Omental fat pad (tissue), 4 donors: ENCODE measurements around the gene CHRNB2. TPM values are rescaled to one million over a fixed set of nuclear protein-coding genes. Genes with fewer than 3 reads are reported as not detected.

Experiments used
- ATAC-seq: fragments of 150-250 bp; one replicate; pipeline ENCODE4 v1.9.1; 2016; ENCODE audit warnings: mild to moderate bottlenecking, moderate library complexity; ENCODE audit not compliant: low FRiP score
- DNase-seq: peaks from one replicate; pipeline ENCODE4 v3.0.0-alpha.2; 2019; ENCODE audit warnings: low spot score
- total RNA-seq, 4 donors: library from RNA; depleted of rRNA; stranded (reverse); fragments of >200 nt; gene quantifications; one replicate each; pipeline ENCODE4 v1.1.0, GENCODE V29; 2016
- TF ChIP-seq, protein P1 (sequence below), 3 donors: fragments of 450-650 bp; IDR thresholded peaks; one replicate each; pipeline ENCODE4 v1.5.1; 2016 to 2017; ENCODE audit warnings: antibody characterized with exemption in 3 of 3, mild to moderate bottlenecking in 3 of 3, moderate library complexity in 2 of 3

Gene CHRNB2
- total RNA-seq, 4 donors from 2014 or later, result 0.09 to 0.50 (median 0.12) TPM; not detected in 1

DNA sequence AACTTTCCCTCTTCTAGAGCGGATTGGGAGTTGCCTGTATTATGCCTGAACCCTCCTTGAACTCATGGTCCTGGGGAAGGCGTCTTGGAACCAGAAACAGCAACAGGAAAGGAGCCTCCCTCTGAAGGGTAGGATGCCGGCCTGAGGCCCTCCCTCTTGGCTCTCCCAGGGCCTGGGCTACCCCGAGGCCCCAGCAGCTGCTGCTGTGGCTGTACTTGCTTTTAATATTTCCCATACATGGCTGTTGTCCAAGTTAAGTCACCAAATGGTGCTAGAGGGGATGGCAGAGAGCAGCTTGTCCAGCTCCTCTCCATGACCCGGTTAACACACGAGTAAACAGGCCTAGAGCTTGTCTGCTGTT, 10.5 kb downstream of the CHRNB2 start:
- ATAC-seq, result no peak
- TF ChIP-seq, protein P1, sequence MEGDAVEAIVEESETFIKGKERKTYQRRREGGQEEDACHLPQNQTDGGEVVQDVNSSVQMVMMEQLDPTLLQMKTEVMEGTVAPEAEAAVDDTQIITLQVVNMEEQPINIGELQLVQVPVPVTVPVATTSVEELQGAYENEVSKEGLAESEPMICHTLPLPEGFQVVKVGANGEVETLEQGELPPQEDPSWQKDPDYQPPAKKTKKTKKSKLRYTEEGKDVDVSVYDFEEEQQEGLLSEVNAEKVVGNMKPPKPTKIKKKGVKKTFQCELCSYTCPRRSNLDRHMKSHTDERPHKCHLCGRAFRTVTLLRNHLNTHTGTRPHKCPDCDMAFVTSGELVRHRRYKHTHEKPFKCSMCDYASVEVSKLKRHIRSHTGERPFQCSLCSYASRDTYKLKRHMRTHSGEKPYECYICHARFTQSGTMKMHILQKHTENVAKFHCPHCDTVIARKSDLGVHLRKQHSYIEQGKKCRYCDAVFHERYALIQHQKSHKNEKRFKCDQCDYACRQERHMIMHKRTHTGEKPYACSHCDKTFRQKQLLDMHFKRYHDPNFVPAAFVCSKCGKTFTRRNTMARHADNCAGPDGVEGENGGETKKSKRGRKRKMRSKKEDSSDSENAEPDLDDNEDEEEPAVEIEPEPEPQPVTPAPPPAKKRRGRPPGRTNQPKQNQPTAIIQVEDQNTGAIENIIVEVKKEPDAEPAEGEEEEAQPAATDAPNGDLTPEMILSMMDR (IDR thresholded peaks at IDR 0.05), result no peak

DNA sequence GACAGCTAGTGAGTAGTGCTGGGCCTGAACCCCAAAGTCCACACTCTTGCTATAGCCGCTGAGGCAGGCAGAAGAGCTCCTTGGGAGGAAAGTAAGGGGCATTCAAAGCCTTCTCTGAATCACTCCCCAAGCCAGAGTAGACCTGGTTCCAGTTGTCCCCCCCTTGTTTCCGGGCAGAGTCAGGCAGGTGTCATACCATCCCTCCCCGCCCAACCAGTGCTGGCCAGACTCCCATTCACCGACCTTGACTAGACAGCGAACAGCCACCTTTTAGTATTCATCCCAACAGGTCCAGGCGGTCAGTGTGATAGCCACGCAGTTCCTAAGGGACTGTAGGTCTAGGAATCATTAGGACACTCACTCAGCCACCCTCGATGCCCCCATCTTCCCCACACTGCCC, 11.8 kb downstream of the CHRNB2 start:
- DNase-seq, result no peak
- no peak for ATAC-seq
- TF ChIP-seq, protein P1 (IDR thresholded peaks at IDR 0.05), result no peak

More for the DNA sequence above, 10.5 kb downstream of the CHRNB2 start:
- DNase-seq, result no peak

DNA sequence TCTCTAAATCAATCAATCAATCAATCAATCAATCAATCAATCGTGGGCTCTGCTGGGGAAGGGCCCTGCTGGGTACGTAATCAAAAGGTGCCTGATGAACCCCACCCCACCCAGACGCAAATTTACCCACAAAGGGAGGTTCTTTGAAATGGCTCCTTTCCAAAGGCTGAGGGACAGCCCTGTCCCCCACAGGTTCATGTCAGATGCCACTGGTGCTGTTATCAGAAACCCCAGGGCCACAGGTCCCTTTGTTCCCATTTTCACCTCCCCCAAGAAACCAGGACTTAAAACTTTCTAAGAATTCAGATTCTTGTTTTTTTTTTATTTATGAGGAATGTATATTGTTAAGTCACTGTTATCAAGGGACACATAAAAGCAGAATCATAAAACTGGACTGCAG, 14.2 kb downstream of the CHRNB2 start:
- no peak for DNase-seq
- TF ChIP-seq, protein P1 (IDR thresholded peaks at IDR 0.05), result no peak
- no peak for ATAC-seq

DNA sequence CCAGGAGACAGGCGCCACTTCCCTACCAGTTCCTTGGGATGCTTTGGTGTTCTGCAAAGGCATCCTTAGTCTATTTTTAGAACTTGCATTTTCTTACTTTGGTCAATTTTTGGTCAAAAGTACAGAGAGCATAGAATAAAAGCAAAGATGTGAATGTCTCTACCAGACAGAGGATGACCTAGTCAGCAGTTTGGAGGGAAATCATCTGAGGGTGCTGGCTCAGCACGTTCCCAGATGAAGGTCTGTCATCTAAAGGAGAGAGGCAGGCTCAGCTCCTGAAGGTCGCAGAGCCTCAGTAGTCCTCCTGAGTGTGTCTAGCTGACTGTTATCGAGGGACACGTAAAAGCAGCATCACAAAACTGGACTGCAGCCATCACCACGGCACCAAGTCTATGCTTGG, 15.3 kb downstream of the CHRNB2 start:
- TF ChIP-seq, protein P1 (IDR thresholded peaks at IDR 0.05), result no peak
- ATAC-seq (no peak), DNase-seq (no peak)

DNA sequence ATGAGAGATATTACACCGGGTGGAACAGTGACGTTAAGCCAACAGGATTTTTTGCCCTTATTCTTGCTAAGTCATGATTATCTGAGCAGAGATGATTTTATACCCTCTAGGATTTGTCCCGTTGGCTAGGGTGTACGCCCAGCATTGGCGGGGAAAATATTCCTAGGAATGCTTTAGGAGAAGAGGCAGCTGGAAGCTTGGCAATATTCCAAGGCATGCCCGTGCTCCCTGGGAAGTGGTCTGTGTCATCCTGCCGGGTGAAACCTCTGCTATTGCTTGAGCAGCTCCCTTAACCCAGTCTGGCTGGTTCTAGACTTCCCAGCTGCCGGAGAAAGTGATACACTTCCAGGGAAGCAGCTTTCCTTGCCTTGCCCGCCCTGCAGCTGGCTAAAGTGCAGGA, 16.2 kb downstream of the CHRNB2 start:
- no peak for DNase-seq
- TF ChIP-seq, protein P1 (IDR thresholded peaks at IDR 0.05), result no peak
- ATAC-seq, result no peak

DNA sequence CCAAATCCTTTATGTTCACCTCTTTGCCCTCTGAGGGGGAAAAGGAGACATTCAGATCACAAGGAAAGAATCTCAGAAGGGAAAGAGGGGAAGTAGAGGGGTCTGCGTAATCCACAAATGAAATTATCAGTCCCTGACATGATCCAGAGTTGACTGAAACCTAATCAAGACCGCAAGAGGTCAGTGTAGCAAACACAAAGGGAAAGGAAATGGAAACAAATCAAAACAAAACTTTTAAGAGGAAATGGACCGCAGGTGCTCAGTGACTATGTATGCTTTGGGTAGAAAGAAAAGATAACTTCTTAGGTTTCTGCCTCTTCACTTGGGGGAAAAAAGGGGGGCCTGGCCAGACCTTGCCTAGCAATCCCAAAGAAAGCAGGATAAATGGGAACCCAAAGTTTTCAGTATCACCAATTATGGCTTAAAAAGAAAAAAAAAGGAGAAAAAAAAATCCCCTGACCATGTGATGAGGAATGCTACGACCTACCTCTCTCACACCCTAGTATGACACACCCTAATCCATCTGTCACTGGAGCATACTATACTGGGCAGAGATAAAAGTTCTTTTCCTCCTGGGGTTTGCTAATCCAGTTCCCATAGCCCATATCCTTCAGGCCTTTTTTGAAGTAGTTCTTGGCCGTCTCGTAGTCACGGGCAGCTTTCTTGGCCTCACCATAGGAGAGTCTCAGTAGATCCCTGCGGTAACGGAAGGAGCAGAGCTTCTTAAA, 16.9 kb downstream of the CHRNB2 start:
- no peak for DNase-seq
- TF ChIP-seq, protein P1 (IDR thresholded peaks at IDR 0.05), result no peak
- no peak for ATAC-seq

DNA sequence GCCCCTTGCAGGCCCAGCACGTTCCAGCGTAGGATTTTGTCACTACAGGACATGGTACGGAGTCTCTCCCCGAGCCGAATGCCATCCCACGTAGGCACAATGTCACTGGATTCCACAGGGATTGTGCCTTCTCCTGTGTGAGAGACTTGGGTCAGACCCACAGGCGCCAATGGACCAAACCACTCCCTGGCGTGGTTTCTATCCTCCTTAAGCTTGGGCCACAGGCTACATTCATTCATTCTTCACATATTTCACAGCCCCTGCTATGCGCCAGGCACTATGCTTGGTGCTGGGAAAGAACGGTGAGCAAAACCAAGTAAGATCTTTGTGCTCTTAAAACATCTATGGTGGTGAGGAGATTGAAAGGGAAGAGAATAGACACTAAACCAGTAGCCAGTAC, 18.7 kb downstream of the CHRNB2 start:
- DNase-seq, result no peak
- no peak for ATAC-seq
- TF ChIP-seq, protein P1 (IDR thresholded peaks at IDR 0.05), result no peak
